PC-9 (cell line): ENCODE measurements around the gene SOD2. TPM values are rescaled to one million over a fixed set of nuclear protein-coding genes. Genes with fewer than 3 reads are reported as not detected.

Experiments used
- BruUV-seq: library from RNA; stranded (reverse); fragments of 400-500 nt; replicated peaks from 2 replicates; lab custom pipeline; 2021; lab: Mats Ljungman, UMichigan
- CTCF ChIA-PET: fragments of 300-600 bp; sonication (Branson Sonifier 250); formaldehyde crosslinking; loops from one replicate; lab custom pipeline; 2022; ENCODE audit warnings: antibody characterized with exemption; lab: Charles Lee
- POLR2A ChIA-PET: fragments of 300-600 bp; sonication (Branson Sonifier 250); formaldehyde crosslinking; loops from one replicate; lab custom pipeline; 2022; ENCODE audit warnings: antibody characterized with exemption; ENCODE audit not compliant: unreplicated experiment; lab: Charles Lee
- DNase-seq, 2 experiments: peaks; one replicate each; pipeline versions ENCODE4 v3.0.0 to v3.0.0-alpha.2; 2015 to 2022; ENCODE audit warnings: mixed read lengths in 1 of 2
- H2AFZ ChIP-seq: fragments of 200-600 bp; sonication (generic); 2 replicates; pipeline ENCODE4 v1.8.1; 2017; ENCODE audit warnings: antibody characterized with exemption
- H3F3A ChIP-seq: fragments of 200-600 bp; sonication (generic); 2 replicates; pipeline ENCODE4 v1.8.1; 2017; ENCODE audit warnings: antibody characterized with exemption, mild to moderate bottlenecking, low read depth; ENCODE audit not compliant: insufficient read depth
- H3K27ac ChIP-seq: fragments of 200-600 bp; sonication (generic); 2 replicates; pipeline ENCODE4 v1.6.1; 2016; ENCODE audit warnings: mixed run types
- H3K27me3 ChIP-seq: fragments of 200-600 bp; sonication (generic); 2 replicates; pipeline ENCODE4 v1.6.1; 2016; ENCODE audit warnings: low read depth, mixed run types; ENCODE audit not compliant: insufficient read depth
- H3K36me3 ChIP-seq: fragments of 200-600 bp; sonication (generic); 2 replicates; pipeline ENCODE4 v1.6.1; 2016; ENCODE audit warnings: low read depth, mixed run types
- H3K4me1 ChIP-seq: fragments of 200-600 bp; sonication (generic); replicated peaks from 2 replicates; pipeline ENCODE4 v1.6.1; 2016; ENCODE audit warnings: mixed run types; ENCODE audit not compliant: insufficient read depth
- H3K4me2 ChIP-seq: fragments of 200-600 bp; sonication (generic); 2 replicates; pipeline ENCODE4 v1.6.1; 2017; ENCODE audit warnings: mixed run types
- H3K4me3 ChIP-seq: fragments of 200-600 bp; sonication (generic); 2 replicates; pipeline ENCODE4 v1.6.1; 2016; ENCODE audit warnings: mixed run types
- H3K79me2 ChIP-seq: fragments of 200-600 bp; sonication (generic); 2 replicates; pipeline ENCODE4 v1.6.1; 2017; ENCODE audit warnings: low read depth, mixed run types
- H3K9me2 ChIP-seq: fragments of 200-600 bp; sonication (generic); 2 replicates; pipeline ENCODE4 v1.8.1; 2017; ENCODE audit warnings: mild to moderate bottlenecking; ENCODE audit not compliant: insufficient read depth
- H3K9me3 ChIP-seq: fragments of 200-600 bp; sonication (generic); 2 replicates; pipeline ENCODE4 v1.8.1; 2016; ENCODE audit warnings: low read depth; ENCODE audit not compliant: insufficient read depth
- H4K20me1 ChIP-seq: fragments of 200-600 bp; sonication (generic); 2 replicates; pipeline ENCODE4 v1.8.1; 2017; ENCODE audit not compliant: insufficient read depth
- CTCF ChIP-seq: fragments of 200-600 bp; sonication (generic); conservative IDR thresholded peaks from 2 replicates; pipeline ENCODE4 v1.6.1; 2017; ENCODE audit warnings: mixed run types, antibody characterized with exemption, mild to moderate bottlenecking, moderate library complexity
- EZH2 ChIP-seq: fragments of 200-600 bp; sonication (generic); IDR thresholded peaks from 2 replicates; pipeline ENCODE4 v1.8.0; 2017; ENCODE audit warnings: antibody characterized with exemption, low read depth
- intact Hi-C: fragments of 100-400 bp; cut with micrococcal nuclease; formaldehyde crosslinking; loops from one replicate; pipeline ENCODE4 v1.10.0; 2022; ENCODE audit not compliant: unreplicated experiment
- total RNA-seq: library from RNA; stranded (reverse); gene quantifications from 2 replicates; pipeline ENCODE4 v1.2.3, GENCODE V29; 2021

SOD2 gene
- total RNA-seq, 1 experiment from 2014 or later: 63.3 TPM

GRCh38 chr6:159688266-159688905 lies 4.7 kb downstream of the SOD2 start:
- no peak for DNase-seq
- Histone ChIP-seq H3K4me2 (no peak overlapping the region), H3K4me3 (no peak overlapping the region), H3K27me3 (no peaks in the 10 kb centered on the region), H3K9me2 (no peaks in the 10 kb centered on the region), H3K79me2 (peaks cover 20% of the 10 kb centered on the region), H3K4me1 (peaks cover 16% of the 10 kb centered on the region), H2AFZ (no peak overlapping the region), H4K20me1 (no peaks in the 10 kb centered on the region), H3K9me3 (no peaks in the 10 kb centered on the region), H3K27ac (no peak overlapping the region), H3F3A (0 out of 2 replicates have a peak, but pooled peaks cover 9% of the 10 kb centered on the region), H3K36me3 (peaks cover 9% of the 10 kb centered on the region; the same call in 1 of the 2 replicates)
- intact Hi-C loops: no loop called here
- TF ChIP-seq EZH2 (no peak), CTCF (no peak)
- CTCF ChIA-PET: no interaction called here
- BruUV-seq: no TSS peak
- POLR2A ChIA-PET: no interaction called here

GRCh38 chr6:159687341-159687740 lies 5.7 kb downstream of the SOD2 start:
- peaks cover 16% of the 10 kb centered on the region for H3K4me1 ChIP-seq
- H3K27me3 ChIP-seq: no peaks in the 10 kb centered on the region
- H3K4me3 ChIP-seq: no peak overlapping the region
- H3K9me3 ChIP-seq: no peaks in the 10 kb centered on the region
- ChIA-PET CTCF (no interaction called here), POLR2A (no interaction called here)
- H3K9me2 ChIP-seq: no peaks in the 10 kb centered on the region
- no peak overlapping the region for H3K27ac ChIP-seq
- peaks cover 9% of the 10 kb centered on the region; the same call in 1 of the 2 replicates for H3K36me3 ChIP-seq
- peaks cover 20% of the 10 kb centered on the region for H3K79me2 ChIP-seq
- intact Hi-C loops: no loop called here
- DNase-seq: no peak
- BruUV-seq: no TSS peak
- no peak overlapping the region for H2AFZ ChIP-seq
- H3F3A ChIP-seq: 0 out of 2 replicates have a peak, but pooled peaks cover 9% of the 10 kb centered on the region
- no peak for TF ChIP-seq EZH2
- TF ChIP-seq CTCF: no peak
- H4K20me1 ChIP-seq: no peaks in the 10 kb centered on the region
- H3K4me2 ChIP-seq: no peak overlapping the region

GRCh38 chr6:159686703-159687102 lies 6.3 kb downstream of the SOD2 start:
- H3F3A ChIP-seq: 0 out of 2 replicates have a peak, but pooled peaks cover 9% of the 10 kb centered on the region
- no peak for DNase-seq
- H3K4me2 ChIP-seq: no peak overlapping the region
- H3K9me2 ChIP-seq: no peaks in the 10 kb centered on the region
- no peak overlapping the region for H3K27ac ChIP-seq
- POLR2A ChIA-PET: no interaction called here
- peaks cover 10% of the 10 kb centered on the region for H3K4me1 ChIP-seq
- CTCF ChIA-PET: no interaction called here
- H3K9me3 ChIP-seq: no peaks in the 10 kb centered on the region
- H3K36me3 ChIP-seq: peaks cover 9% of the 10 kb centered on the region; the same call in 1 of the 2 replicates
- H2AFZ ChIP-seq: no peak overlapping the region
- H3K27me3 ChIP-seq: no peaks in the 10 kb centered on the region
- intact Hi-C loops: no loop called here
- no TSS peak for BruUV-seq
- H3K79me2 ChIP-seq: peaks cover 14% of the 10 kb centered on the region
- TF ChIP-seq CTCF: no peak
- no peak for TF ChIP-seq EZH2
- no peak overlapping the region for H3K4me3 ChIP-seq
- no peaks in the 10 kb centered on the region for H4K20me1 ChIP-seq
